Measurements from ENCODE around the gene KDM8. TPM values are rescaled to one million over a fixed set of nuclear protein-coding genes. Genes with fewer than 3 reads are reported as not detected.

The KDM8 gene
- total RNA-seq, 1 donor from 2014 or later, result 9.6 TPM

GRCh38 chr16:27238016-27238587, 34.8 kb downstream of the KDM8 start:
- TF ChIP-seq, protein P1, sequence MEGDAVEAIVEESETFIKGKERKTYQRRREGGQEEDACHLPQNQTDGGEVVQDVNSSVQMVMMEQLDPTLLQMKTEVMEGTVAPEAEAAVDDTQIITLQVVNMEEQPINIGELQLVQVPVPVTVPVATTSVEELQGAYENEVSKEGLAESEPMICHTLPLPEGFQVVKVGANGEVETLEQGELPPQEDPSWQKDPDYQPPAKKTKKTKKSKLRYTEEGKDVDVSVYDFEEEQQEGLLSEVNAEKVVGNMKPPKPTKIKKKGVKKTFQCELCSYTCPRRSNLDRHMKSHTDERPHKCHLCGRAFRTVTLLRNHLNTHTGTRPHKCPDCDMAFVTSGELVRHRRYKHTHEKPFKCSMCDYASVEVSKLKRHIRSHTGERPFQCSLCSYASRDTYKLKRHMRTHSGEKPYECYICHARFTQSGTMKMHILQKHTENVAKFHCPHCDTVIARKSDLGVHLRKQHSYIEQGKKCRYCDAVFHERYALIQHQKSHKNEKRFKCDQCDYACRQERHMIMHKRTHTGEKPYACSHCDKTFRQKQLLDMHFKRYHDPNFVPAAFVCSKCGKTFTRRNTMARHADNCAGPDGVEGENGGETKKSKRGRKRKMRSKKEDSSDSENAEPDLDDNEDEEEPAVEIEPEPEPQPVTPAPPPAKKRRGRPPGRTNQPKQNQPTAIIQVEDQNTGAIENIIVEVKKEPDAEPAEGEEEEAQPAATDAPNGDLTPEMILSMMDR (IDR thresholded peaks at IDR 0.05; ENCODE audit: partially characterized antibody, unreplicated experiment), result no peak
- H3K4me1 Mint-ChIP-seq (ENCODE audit: low read depth, unreplicated experiment), result peaks cover 39% of the 10 kb centered on the region
- DNase-seq, result no peak
- H3K4me3 Mint-ChIP-seq (ENCODE audit: unreplicated experiment), result peak overlapping the region; percentile 66
- peak overlapping the region; percentile 83 for H3K27ac Mint-ChIP-seq (ENCODE audit: unreplicated experiment)
- no peaks in the 10 kb centered on the region for H3K36me3 Mint-ChIP-seq (ENCODE audit: unreplicated experiment)
- peaks cover 10% of the 10 kb centered on the region for H3K9me3 Mint-ChIP-seq (ENCODE audit: unreplicated experiment)
- peaks cover 2% of the 10 kb centered on the region for H3K27me3 Mint-ChIP-seq (ENCODE audit: unreplicated experiment)

GRCh38 chr16:27238591-27238990, 35.3 kb downstream of the KDM8 start:
- no peaks in the 10 kb centered on the region for H3K36me3 Mint-ChIP-seq (ENCODE audit: unreplicated experiment)
- peak overlapping the region; percentile 83 for H3K27ac Mint-ChIP-seq (ENCODE audit: unreplicated experiment)
- no peak for DNase-seq
- peaks cover 2% of the 10 kb centered on the region for H3K27me3 Mint-ChIP-seq (ENCODE audit: unreplicated experiment)
- H3K4me3 Mint-ChIP-seq (ENCODE audit: unreplicated experiment), result no peak overlapping the region
- H3K9me3 Mint-ChIP-seq (ENCODE audit: unreplicated experiment), result peaks cover 10% of the 10 kb centered on the region
- peaks cover 42% of the 10 kb centered on the region for H3K4me1 Mint-ChIP-seq (ENCODE audit: low read depth, unreplicated experiment)
- TF ChIP-seq, protein P1 (IDR thresholded peaks at IDR 0.05; ENCODE audit: partially characterized antibody, unreplicated experiment), result no peak

DNA sequence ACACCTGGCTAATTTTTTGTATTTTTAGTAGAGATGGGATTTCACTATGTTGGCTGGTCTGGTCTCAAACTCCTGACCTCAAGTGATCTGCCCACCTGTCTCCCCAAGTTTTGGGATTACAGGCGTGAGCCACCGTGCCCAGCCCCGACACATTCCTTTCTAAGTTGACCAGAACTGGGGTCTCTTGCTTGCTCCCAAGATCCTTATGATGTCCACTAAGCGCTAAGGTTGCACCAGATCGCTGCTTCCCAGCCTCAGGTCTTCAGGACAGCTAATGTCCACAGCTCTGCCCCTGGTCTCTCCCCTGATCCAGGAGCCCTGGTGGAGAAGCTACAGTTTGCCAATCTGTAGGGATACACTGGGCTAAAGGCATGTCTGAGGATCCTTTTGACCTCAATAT, 35.7 kb downstream of the KDM8 start:
- H3K9me3 Mint-ChIP-seq (ENCODE audit: unreplicated experiment), result peaks cover 10% of the 10 kb centered on the region
- H3K4me1 Mint-ChIP-seq (ENCODE audit: low read depth, unreplicated experiment), result peaks cover 39% of the 10 kb centered on the region
- no peaks in the 10 kb centered on the region for H3K36me3 Mint-ChIP-seq (ENCODE audit: unreplicated experiment)
- H3K27me3 Mint-ChIP-seq (ENCODE audit: unreplicated experiment), result peaks cover 2% of the 10 kb centered on the region
- TF ChIP-seq, protein P1 (IDR thresholded peaks at IDR 0.05; ENCODE audit: partially characterized antibody, unreplicated experiment), result no peak
- DNase-seq, result no peak
- no peak overlapping the region for H3K4me3 Mint-ChIP-seq (ENCODE audit: unreplicated experiment)
- H3K27ac Mint-ChIP-seq (ENCODE audit: unreplicated experiment), result no peak overlapping the region

- Mint-ChIP-seq H3K4me3 (ENCODE audit: unreplicated experiment) (no peak overlapping the region), H3K36me3 (ENCODE audit: unreplicated experiment) (no peaks in the 10 kb centered on the region), H3K9me3 (ENCODE audit: unreplicated experiment) (peaks cover 12% of the 10 kb centered on the region), H3K27me3 (ENCODE audit: unreplicated experiment) (peaks cover 5% of the 10 kb centered on the region), H3K4me1 (ENCODE audit: low read depth, unreplicated experiment) (peaks cover 33% of the 10 kb centered on the region), H3K27ac (ENCODE audit: unreplicated experiment) (no peak overlapping the region)
- TF ChIP-seq, protein P1 (IDR thresholded peaks at IDR 0.05; ENCODE audit: partially characterized antibody, unreplicated experiment), result no peak
- DNase-seq, result no peak
Measured at GRCh38 chr16:27239906-27240655, 36.8 kb downstream of the KDM8 start.

GRCh38 chr16:27240948-27241531, 37.7 kb downstream of the KDM8 start:
- H3K4me3 Mint-ChIP-seq (ENCODE audit: unreplicated experiment), result no peak overlapping the region
- peaks cover 9% of the 10 kb centered on the region for H3K9me3 Mint-ChIP-seq (ENCODE audit: unreplicated experiment)
- no peak for DNase-seq
- no peak overlapping the region for H3K27ac Mint-ChIP-seq (ENCODE audit: unreplicated experiment)
- no peaks in the 10 kb centered on the region for H3K36me3 Mint-ChIP-seq (ENCODE audit: unreplicated experiment)
- peaks cover 5% of the 10 kb centered on the region for H3K27me3 Mint-ChIP-seq (ENCODE audit: unreplicated experiment)
- TF ChIP-seq, protein P1 (IDR thresholded peaks at IDR 0.05; ENCODE audit: partially characterized antibody, unreplicated experiment), result no peak
- H3K4me1 Mint-ChIP-seq (ENCODE audit: low read depth, unreplicated experiment), result peaks cover 29% of the 10 kb centered on the region

Data from glutamatergic neuron (in vitro differentiated cells).